Smooth muscle cell of trachea (primary cell): ENCODE results near the gene ACD. TPM values are rescaled to one million over a fixed set of nuclear protein-coding genes. Genes with fewer than 3 reads are reported as not detected.

ENCODE experiments used
- total RNA-seq: library from RNA; depleted of rRNA; stranded (reverse); fragments of >200 nt; gene quantifications from 2 replicates; pipeline ENCODE4 v1.2.1, GENCODE V29; 2014

Gene ACD
- 15.4 and 16.7 TPM in 2 replicates for total RNA-seq

DNA sequence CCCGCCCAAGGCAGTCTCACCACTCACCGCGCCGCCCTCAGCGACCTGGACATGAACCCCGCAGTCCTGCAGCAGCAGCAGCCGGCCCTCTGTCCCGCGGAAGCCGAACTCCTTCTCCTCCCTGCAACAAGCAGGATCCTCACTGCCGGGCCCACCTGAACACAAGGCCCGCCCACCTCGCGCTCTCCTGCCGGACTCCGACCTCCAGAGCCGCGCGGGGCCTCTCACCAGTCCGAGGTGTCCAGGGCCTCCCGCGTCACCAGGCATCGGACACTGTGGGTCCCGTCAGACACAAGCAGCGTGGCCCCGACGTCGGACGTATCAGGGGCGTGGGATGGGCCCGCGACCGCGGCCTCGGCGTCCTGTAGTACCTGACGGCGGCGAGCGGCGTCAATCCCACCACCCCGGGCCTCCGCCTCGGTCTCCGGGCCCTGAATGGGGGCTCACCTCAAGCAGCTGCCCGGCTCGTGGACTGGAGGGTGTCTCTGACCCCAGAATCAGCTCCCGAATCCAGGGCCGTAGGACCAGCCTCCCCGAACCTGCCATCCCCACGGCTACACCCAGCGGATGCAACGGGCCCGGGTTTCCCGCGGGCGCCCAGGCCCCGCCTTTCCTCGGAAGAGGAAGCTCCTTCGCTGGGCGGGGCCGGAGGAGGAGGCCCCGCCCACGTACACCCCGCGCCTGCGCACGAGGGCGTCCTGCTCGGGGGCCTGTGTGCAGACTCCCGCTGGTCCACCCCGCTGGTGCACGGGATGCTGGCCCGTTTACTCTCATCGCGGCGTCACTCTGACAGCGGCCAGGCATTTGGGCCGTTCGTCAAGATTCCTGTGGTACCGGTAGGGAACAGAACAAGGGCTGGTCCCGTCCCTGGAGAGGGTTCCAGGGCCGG is at the start of gene ACD:
ACD (minus strand) TSS at position 586 of the 889 bp plus-strand sequence; CDS start at position 546, 40 bp downstream.

GRCh38 chr16:67666559-67667452 is 6.7 kb upstream of the ACD start, which contains the start of the genes C16orf86 and ENKD1:
C16orf86 (plus strand) TSS chr16:67666814; CDS start chr16:67666971, 157 bp downstream.
ENKD1 (minus strand) TSS chr16:67666750; CDS start chr16:67666442, 308 bp downstream.

GRCh38 chr16:67660564-67661028 is 536 bp upstream of the ACD start, which contains the start of gene PARD6A:
PARD6A (plus strand) TSS chr16:67660960; CDS start chr16:67661039, 79 bp downstream.

Other genes with a start within 250 kb of the ACD start
- gene ZDHHC1, start 243.8 kb downstream of the ACD start, total RNA-seq: 9.9 and 10.9 TPM in 2 replicates
- 0.15 and 0.66 TPM in 2 replicates for gene HSD11B2, start 229.1 kb downstream of the ACD start, total RNA-seq
- 181 and 219 TPM in 2 replicates for gene ATP6V0D1, start 179.1 kb downstream of the ACD start, total RNA-seq
- not detected in 2 replicates for gene AGRP, start 176.7 kb downstream of the ACD start, total RNA-seq
- 39.4 and 47.1 TPM in 2 replicates for gene RIPOR1, start 131.4 kb downstream of the ACD start, total RNA-seq
- gene CTCF, start 97.7 kb downstream of the ACD start, total RNA-seq: 17.7 and 27.5 TPM in 2 replicates
- under 0.01 and 0.29 TPM in 2 replicates for gene CARMIL2, start 15.1 kb downstream of the ACD start, total RNA-seq
- gene PARD6A, start 700 bp upstream of the ACD start, total RNA-seq: 0.44 and 2.5 TPM in 2 replicates
- 18.2 and 21.8 TPM in 2 replicates for gene ENKD1, start 6.5 kb upstream of the ACD start, total RNA-seq
- 9.6 and 13.7 TPM in 2 replicates for gene C16orf86, start 6.6 kb upstream of the ACD start, total RNA-seq
- 15.4 and 16.1 TPM in 2 replicates for gene GFOD2, start 59.1 kb upstream of the ACD start, total RNA-seq
- 4.9 and 7.8 TPM in 2 replicates for gene RANBP10, start 146.3 kb upstream of the ACD start, total RNA-seq
- gene TSNAXIP1, start 146.6 kb upstream of the ACD start, total RNA-seq: 0.73 and 1.3 TPM in 2 replicates
- 32.6 and 58.1 TPM in 2 replicates for gene THAP11, start 182.1 kb upstream of the ACD start, total RNA-seq
- gene NUTF2, start 186.7 kb upstream of the ACD start, total RNA-seq: 141 and 205 TPM in 2 replicates
- gene CENPT, start 187.4 kb upstream of the ACD start, total RNA-seq: 35.6 and 36.1 TPM in 2 replicates
- 61.5 and 67.2 TPM in 2 replicates for gene EDC4, start 212.8 kb upstream of the ACD start, total RNA-seq
- gene NRN1L, start 224.6 kb upstream of the ACD start, total RNA-seq: 0.73 TPM in 1 of 2 replicates, not detected in the other
- 14.5 and 18.5 TPM in 2 replicates for gene PSKH1, start 233.0 kb upstream of the ACD start, total RNA-seq